Osteoblast (primary cell): Measurements from ENCODE around the gene OCA2. TPM values are rescaled to one million over a fixed set of nuclear protein-coding genes. Genes with fewer than 3 reads are reported as not detected.

ENCODE experiments used
- DNase-seq: peaks from one replicate; pipeline ENCODE4 v3.0.0; 2011; ENCODE audit warnings: low spot score, mixed read lengths; ENCODE audit not compliant: insufficient read length; ENCODE audit errors: missing footprints
- H2AFZ ChIP-seq: 2 replicates; pipeline ENCODE4 v1.6.0; 2011; ENCODE audit warnings: mild to moderate bottlenecking, low read length
- H3K27ac ChIP-seq: 2 replicates; pipeline ENCODE4 v1.5.1; 2011; ENCODE audit warnings: mild to moderate bottlenecking, low read depth, low read length, moderate library complexity
- H3K27me3 ChIP-seq: 2 replicates; pipeline ENCODE4 v1.6.0; 2012; ENCODE audit warnings: mild to moderate bottlenecking, control low read depth, inconsistent platforms, low read length, moderate library complexity; ENCODE audit not compliant: insufficient read depth
- H3K36me3 ChIP-seq: 2 replicates; pipeline ENCODE4 v1.5.1; 2011; ENCODE audit warnings: mild to moderate bottlenecking, low read length, control low read depth, moderate library complexity; ENCODE audit not compliant: insufficient read depth
- H3K4me1 ChIP-seq: 2 replicates; pipeline ENCODE4 v1.5.1; 2011; ENCODE audit warnings: mild to moderate bottlenecking, low read length, control low read depth, moderate library complexity; ENCODE audit not compliant: insufficient read depth
- H3K4me2 ChIP-seq: 2 replicates; pipeline ENCODE4 v1.6.0; 2011; ENCODE audit warnings: mild to moderate bottlenecking, low read length; ENCODE audit not compliant: insufficient read depth
- H3K4me3 ChIP-seq: fragments of 200-600 bp; sonication (generic); 3 replicates; pipeline ENCODE4 v1.5.1; 2012; ENCODE audit warnings: mild to moderate bottlenecking, low read length, inconsistent platforms; ENCODE audit not compliant: insufficient read depth
- H3K79me2 ChIP-seq: 2 replicates; pipeline ENCODE4 v1.6.0; 2012; ENCODE audit warnings: mild to moderate bottlenecking, low read length, control low read depth, inconsistent platforms; ENCODE audit not compliant: insufficient read depth
- H3K9me3 ChIP-seq: 2 replicates; pipeline ENCODE4 v1.5.1; 2011; ENCODE audit warnings: low read depth, low read length, control low read depth
- H4K20me1 ChIP-seq: 2 replicates; pipeline ENCODE4 v1.6.0; 2012; ENCODE audit warnings: mild to moderate bottlenecking, low read length, control low read depth; ENCODE audit not compliant: insufficient read depth
- CTCF ChIP-seq: IDR thresholded peaks from 2 replicates; pipeline ENCODE4 v1.5.1; 2011; ENCODE audit warnings: mild to moderate bottlenecking, low read depth, low read length, moderate library complexity; ENCODE audit errors: extremely low read depth
- total RNA-seq: library from RNA; depleted of rRNA; stranded (reverse); fragments of >200 nt; gene quantifications from 2 replicates; pipeline ENCODE4 v1.2.3, GENCODE V29; 2012

OCA2 gene
- total RNA-seq, 1 donor: not detected

- H3K27ac ChIP-seq: no peak overlapping the region
- no peaks in the 10 kb centered on the region for H3K79me2 ChIP-seq
- no peaks in the 10 kb centered on the region for H4K20me1 ChIP-seq
- H3K36me3 ChIP-seq: no peaks in the 10 kb centered on the region
- H3K4me1 ChIP-seq: no peaks in the 10 kb centered on the region
- no peaks in the 10 kb centered on the region for H3K27me3 ChIP-seq
- TF ChIP-seq CTCF: no peak
- H3K9me3 ChIP-seq: no peaks in the 10 kb centered on the region
- no peak for DNase-seq
- H3K4me3 ChIP-seq: no peak overlapping the region
- H3K4me2 ChIP-seq: no peak overlapping the region
- H2AFZ ChIP-seq: no peak overlapping the region
Measured at GRCh38 chr15:27783678-27784077, 315.4 kb downstream of the OCA2 start.

- Histone ChIP-seq H3K27me3 (no peaks in the 10 kb centered on the region), H3K4me2 (no peak overlapping the region), H3K79me2 (no peaks in the 10 kb centered on the region), H3K4me1 (no peaks in the 10 kb centered on the region), H2AFZ (no peak overlapping the region), H3K27ac (no peak overlapping the region), H4K20me1 (no peaks in the 10 kb centered on the region), H3K9me3 (no peaks in the 10 kb centered on the region), H3K4me3 (no peak overlapping the region), H3K36me3 (no peaks in the 10 kb centered on the region)
- DNase-seq: no peak
- no peak for TF ChIP-seq CTCF
Measured at GRCh38 chr15:27782125-27782524, 317.0 kb downstream of the OCA2 start.

- no peaks in the 10 kb centered on the region for H3K36me3 ChIP-seq
- H3K4me1 ChIP-seq: no peaks in the 10 kb centered on the region
- H2AFZ ChIP-seq: no peak overlapping the region
- no peak for DNase-seq
- no peak overlapping the region for H3K4me3 ChIP-seq
- H3K9me3 ChIP-seq: no peaks in the 10 kb centered on the region
- no peaks in the 10 kb centered on the region for H3K27me3 ChIP-seq
- no peak for TF ChIP-seq CTCF
- no peak overlapping the region for H3K4me2 ChIP-seq
- H4K20me1 ChIP-seq: no peaks in the 10 kb centered on the region
- H3K79me2 ChIP-seq: no peaks in the 10 kb centered on the region
- no peak overlapping the region for H3K27ac ChIP-seq
Measured at GRCh38 chr15:27776501-27776900, 322.6 kb downstream of the OCA2 start.

- Histone ChIP-seq H3K4me3 (no peak overlapping the region), H3K27me3 (no peaks in the 10 kb centered on the region), H3K36me3 (no peaks in the 10 kb centered on the region), H4K20me1 (no peaks in the 10 kb centered on the region), H3K79me2 (no peaks in the 10 kb centered on the region), H3K9me3 (no peaks in the 10 kb centered on the region), H3K4me1 (no peaks in the 10 kb centered on the region), H3K27ac (no peak overlapping the region), H3K4me2 (no peak overlapping the region), H2AFZ (no peak overlapping the region)
- no peak for TF ChIP-seq CTCF
- DNase-seq: no peak
Measured at GRCh38 chr15:27774638-27775037, 324.5 kb downstream of the OCA2 start.
